GM12878 (cell line): ENCODE measurements around the gene WNK1. TPM values are rescaled to one million over a fixed set of nuclear protein-coding genes. Genes with fewer than 3 reads are reported as not detected.

Source experiments
- ATAC-seq: fragments of 200-7000 bp; cut with Tn5 transposase; 3 replicates; pipeline ENCODE4 v1.9.1; 2020; ENCODE audit warnings: mild to moderate bottlenecking, moderate library complexity
- BruUV-seq: library from RNA; stranded (reverse); fragments of 400-500 nt; replicated peaks from 2 replicates; lab custom pipeline; 2021; lab: Mats Ljungman, UMichigan
- CTCF ChIA-PET: fragments of 300-600 bp; sonication (Branson Sonifier 250); formaldehyde crosslinking; extraction: SDS; loops from one replicate; lab custom pipeline; 2021; ENCODE audit warnings: inconsistent platforms; lab: Yijun Ruan, JAX
- POLR2A ChIA-PET: fragments of 350-600 bp; formaldehyde crosslinking; extraction: SDS; loops from one replicate; lab custom pipeline; 2021; ENCODE audit warnings: inconsistent platforms; lab: Charles Lee
- RAD21 ChIA-PET: fragments of 300-600 bp; sonication (Branson Sonifier 250); formaldehyde crosslinking; loops from one replicate; lab custom pipeline; 2023; ENCODE audit warnings: antibody characterized with exemption; ENCODE audit not compliant: unreplicated experiment; lab: Charles Lee
- SMC1A ChIA-PET: fragments of 300-600 bp; sonication (Branson Sonifier 250); formaldehyde crosslinking; loops from one replicate; lab custom pipeline; 2023; ENCODE audit not compliant: unreplicated experiment, uncharacterized antibody; lab: Charles Lee
- DNase-seq: peaks from one replicate; pipeline ENCODE4 v3.0.0-alpha.2; 2011; ENCODE audit warnings: low read depth, low spot score
- FAIRE-seq: peaks from 3 replicates; lab custom pipeline; 2011; peaks lifted over from hg19 to GRCh38; lab: Jason Lieb, UNC
- H2AFZ ChIP-seq: 2 replicates; pipeline ENCODE4 v1.6.0; 2011; ENCODE audit warnings: low read depth, low read length, control low read depth; ENCODE audit not compliant: control insufficient read depth
- H3K27ac ChIP-seq: 2 replicates; pipeline ENCODE4 v1.5.1; 2011; ENCODE audit warnings: control low read depth; ENCODE audit not compliant: control insufficient read depth, insufficient read depth
- H3K27me3 ChIP-seq, 2 experiments: replicated peaks in 1 of 2; 2 replicates each; pipeline versions ENCODE4 v1.6.0 to v1.6.1; 2011; ENCODE audit warnings: low read length in 1 of 2; ENCODE audit not compliant: control insufficient read depth in 2 of 2, insufficient read depth in 2 of 2
- H3K36me3 ChIP-seq, 2 experiments: 2 replicates each; pipeline ENCODE4 v1.5.1; 2011; ENCODE audit warnings: low read length in 1 of 2; ENCODE audit not compliant: control insufficient read depth in 2 of 2, insufficient read depth in 2 of 2
- H3K4me1 ChIP-seq: 2 replicates; pipeline ENCODE4 v1.6.1; 2011; ENCODE audit warnings: mild to moderate bottlenecking, low read length, moderate library complexity, mixed read lengths; ENCODE audit not compliant: control insufficient read depth, insufficient read depth
- H3K4me2 ChIP-seq: 2 replicates; pipeline ENCODE4 v1.6.0; 2011; ENCODE audit warnings: control low read depth; ENCODE audit not compliant: control insufficient read depth, insufficient read depth
- H3K4me3 ChIP-seq: fragments of 200-600 bp; sonication (generic); 2 replicates; pipeline ENCODE4 v1.5.1; 2016
- H3K79me2 ChIP-seq: 2 replicates; pipeline ENCODE4 v1.6.0; 2011; ENCODE audit warnings: low read length; ENCODE audit not compliant: control insufficient read depth, insufficient read depth
- H3K9ac ChIP-seq: 2 replicates; pipeline ENCODE4 v1.8.0; 2011; ENCODE audit warnings: low read length, control low read depth, mixed read lengths; ENCODE audit not compliant: control insufficient read depth, insufficient read depth
- H3K9me3 ChIP-seq: replicated peaks from 3 replicates; pipeline ENCODE4 v1.5.1; 2011; ENCODE audit warnings: mild to moderate bottlenecking, low read length; ENCODE audit not compliant: control insufficient read depth, insufficient read depth
- H4K20me1 ChIP-seq: 2 replicates; pipeline ENCODE4 v1.6.0; 2011; ENCODE audit not compliant: control insufficient read depth, insufficient read depth
- CEBPZ ChIP-seq: fragments of 150-350 bp; IDR thresholded peaks from 2 replicates; pipeline ENCODE4 v1.6.1; 2016; ENCODE audit warnings: low read depth, low read length
- ESRRA ChIP-seq: IDR thresholded peaks from 2 replicates; pipeline ENCODE4 v1.6.1; 2012; ENCODE audit warnings: mild to moderate bottlenecking, low read length, improper control_type of control experiment
- MTA2 ChIP-seq: fragments of 450-650 bp; IDR thresholded peaks from 2 replicates; pipeline ENCODE4 v1.6.1; 2016; ENCODE audit warnings: low read depth, mild to moderate bottlenecking, moderate library complexity
- NR2F1 ChIP-seq: fragments of 450-650 bp; conservative IDR thresholded peaks from 2 replicates; pipeline ENCODE4 v1.6.1; 2017; ENCODE audit warnings: mild to moderate bottlenecking
- RBBP5 ChIP-seq: fragments of 200-600 bp; sonication (generic); conservative IDR thresholded peaks from 2 replicates; pipeline ENCODE4 v1.6.1; 2016
- SP1 ChIP-seq: IDR thresholded peaks from one replicate; pipeline ENCODE4 v1.6.1; 2011; ENCODE audit warnings: low read depth, low read length
- SUPT20H ChIP-seq: IDR thresholded peaks from 2 replicates; pipeline ENCODE4 v1.6.1; 2011; ENCODE audit warnings: low read depth, mild to moderate bottlenecking, low read length, moderate library complexity, borderline replicate concordance; ENCODE audit not compliant: control insufficient read depth
- ZNF592 ChIP-seq: fragments of 450-650 bp; IDR thresholded peaks from 2 replicates; pipeline ENCODE4 v1.6.1; 2017; ENCODE audit warnings: mild to moderate bottlenecking, moderate library complexity
- in situ Hi-C: fragments of 300-500 bp; cut with MboI; formaldehyde crosslinking; loops from 9 replicates; pipeline ENCODE4 v1.14.3; 2018; ENCODE audit warnings: mixed read lengths
- intact Hi-C: fragments of 100-400 bp; cut with micrococcal nuclease; formaldehyde crosslinking; loops from one replicate; pipeline ENCODE4 v1.14.2; 2022; ENCODE audit not compliant: unreplicated experiment
- polyA plus RNA-seq, 11 experiments: library from polyadenylated mRNA; depleted of rRNA in 4 of 11; unstranded in 6 of 11; stranded (reverse) in 5 of 11; fragments of >200 nt; fragmentation: Nextera tagmentation in 4 of 11; fragmentation: Illumina TruSeq in 1 of 11; extraction: Ambion mirVana in 4 of 11; extraction: Trizol in 1 of 11; gene quantifications; 1 replicate in 1 of 11; 2 replicates in 10 of 11; pipeline versions ENCODE4 v1.2.1 to v1.2.3, GENCODE V29; 2011 to 2016; ENCODE audit warnings: inconsistent platforms in 2 of 11, missing spikeins in 2 of 11, low read depth in 1 of 11
- total RNA-seq, 4 experiments: library from RNA; depleted of rRNA in 3 of 4; stranded (reverse); fragments of >200 nt in 3 of 4; fragmentation: Illumina TruSeq in 1 of 4; extraction: Trizol in 1 of 4; gene quantifications; 2 replicates each; pipeline versions ENCODE4 v1.2.1 to v1.2.3, GENCODE V29; 2013 to 2021

The WNK1 gene
- total and polyA plus RNA-seq, 10 of the 15 experiments (the other 5 are each of a cell fraction or from before 2014, with no cell fraction given), result 9.6 to 151 (median 86.6) TPM

- H3K36me3 ChIP-seq, result no peaks in the 10 kb centered on the region; a peak in 1 of 4 replicates
- ChIA-PET SMC1A (interaction anchor here (0.6 to 4.1 kb wide), 10 partner anchors 9 to 46 kb away, joined by 3 to 26 read pairs (median 3); no protein-coding TSS in a partner anchor), CTCF (interaction anchor here (0.7 to 0.9 kb wide), 2 partner anchors 20 to 43 kb away, joined by 3 read pairs; no protein-coding TSS in a partner anchor), POLR2A (interaction anchor here (0.9 to 1.4 kb wide), 2 partner anchors 11 to 40 kb away, joined by 4 to 5 read pairs; no protein-coding TSS in a partner anchor), RAD21 (interaction anchor here (1.1 to 1.8 kb wide), 3 partner anchors 11 to 44 kb away, joined by 3 to 5 read pairs (median 5); no protein-coding TSS in a partner anchor)
- H3K4me2 ChIP-seq, result no peak overlapping the region
- no peak overlapping the region for H3K4me3 ChIP-seq
- TF ChIP-seq ZNF592, result no peak
- TF ChIP-seq NR2F1, result no peak
- TF ChIP-seq ESRRA, result no peak
- peak; percentile 30; the same call in 1 of the 2 replicates for TF ChIP-seq MTA2
- no peak for TF ChIP-seq SP1
- no peak for TF ChIP-seq CEBPZ
- no peak for TF ChIP-seq RBBP5
- no peak for TF ChIP-seq SUPT20H
- no peak for DNase-seq
- no peak overlapping the region for H3K9ac ChIP-seq
- ATAC-seq, result peak; percentile 38
- in situ Hi-C loops (no loop called here), intact Hi-C loops (loop anchor here (5.0 kb wide), 1 partner anchor 33 kb away; no protein-coding TSS in a partner anchor)
- peaks cover 97% of the 10 kb centered on the region for H3K79me2 ChIP-seq
- no peaks in the 10 kb centered on the region; the same call in 1 of the 2 replicates for H4K20me1 ChIP-seq
- H3K9me3 ChIP-seq, result no peaks in the 10 kb centered on the region; the same call in 2 of the 3 replicates
- no peak overlapping the region for H2AFZ ChIP-seq
- peaks cover 37% of the 10 kb centered on the region for H3K4me1 ChIP-seq
- H3K27ac ChIP-seq, result peak overlapping the region; percentile 6; the same call in 1 of the 2 replicates
- no peak for FAIRE-seq
- BruUV-seq, result no TSS peak
- no peaks in the 10 kb centered on the region for H3K27me3 ChIP-seq
Observed at GRCh38 chr12:800401-800800, 48.0 kb downstream of the WNK1 start.
